OCI-LY1 (cell line): ENCODE data around the gene HSPA9.

Experiments used
- H2AFZ ChIP-seq: fragments of 200-600 bp; sonication (generic), shearing (Covaris generic); 2 replicates; pipeline ENCODE4 v1.6.0; 2014; ENCODE audit warnings: antibody characterized with exemption, mild to moderate bottlenecking, low read length
- H3F3A ChIP-seq: fragments of 200-600 bp; sonication (generic), shearing (Covaris generic); 2 replicates; pipeline ENCODE4 v1.6.0; 2014; ENCODE audit warnings: mild to moderate bottlenecking, antibody characterized with exemption, low read length, moderate library complexity; ENCODE audit not compliant: insufficient read depth
- H3K27ac ChIP-seq: fragments of 200-600 bp; sonication (generic); 2 replicates; pipeline ENCODE4 v1.5.1; 2014; ENCODE audit warnings: low read length, mixed run types, mild to moderate bottlenecking, low read depth; ENCODE audit not compliant: poor library complexity, severe bottlenecking
- H3K27me3 ChIP-seq: fragments of 200-600 bp; sonication (generic); 2 replicates; pipeline ENCODE4 v1.6.0; 2014; ENCODE audit warnings: antibody characterized with exemption, mild to moderate bottlenecking, low read length, moderate library complexity; ENCODE audit not compliant: insufficient read depth
- H3K36me3 ChIP-seq: fragments of 200-600 bp; sonication (generic); 2 replicates; pipeline ENCODE4 v1.6.1; 2014; ENCODE audit warnings: mild to moderate bottlenecking, antibody characterized with exemption, low read length, moderate library complexity, mixed read lengths; ENCODE audit not compliant: insufficient read depth
- H3K4me1 ChIP-seq: fragments of 200-600 bp; sonication (generic); 2 replicates; pipeline ENCODE4 v1.5.1; 2014; ENCODE audit warnings: mild to moderate bottlenecking, low read length, moderate library complexity; ENCODE audit not compliant: insufficient read depth, severe bottlenecking
- H3K4me2 ChIP-seq: fragments of 200-600 bp; sonication (generic), shearing (Covaris generic); 2 replicates; pipeline ENCODE4 v1.6.1; 2014; ENCODE audit warnings: low read length
- H3K4me3 ChIP-seq: fragments of 200-600 bp; sonication (generic); 2 replicates; pipeline ENCODE4 v1.5.1; 2014; ENCODE audit warnings: low read length, low read depth, mild to moderate bottlenecking, mixed read lengths; ENCODE audit not compliant: poor library complexity, severe bottlenecking
- H3K79me2 ChIP-seq: fragments of 200-600 bp; shearing (Covaris generic); 2 replicates; pipeline ENCODE4 v1.6.1; 2016; ENCODE audit warnings: mixed run types, low read length, mixed read lengths; ENCODE audit not compliant: insufficient read depth
- H3K9ac ChIP-seq: fragments of 200-600 bp; sonication (generic), shearing (Covaris generic); 2 replicates; pipeline ENCODE4 v1.6.1; 2014; ENCODE audit warnings: mild to moderate bottlenecking, low read length, mixed read lengths
- H3K9me2 ChIP-seq: fragments of 200-600 bp; sonication (generic), shearing (Covaris generic); 2 replicates; pipeline ENCODE4 v1.6.1; 2014; ENCODE audit warnings: low read depth, mild to moderate bottlenecking, low read length, mixed read lengths
- H3K9me3 ChIP-seq: fragments of 200-600 bp; shearing (Covaris generic); 2 replicates; pipeline ENCODE4 v1.6.1; 2014; ENCODE audit warnings: low read length, mixed read lengths
- H4K20me1 ChIP-seq: fragments of 200-600 bp; sonication (generic), shearing (Covaris generic); 2 replicates; pipeline ENCODE4 v1.6.0; 2016; ENCODE audit warnings: mild to moderate bottlenecking, low read length; ENCODE audit not compliant: insufficient read depth
- EZH2 ChIP-seq: fragments of 200-600 bp; sonication (generic), shearing (Covaris generic); IDR thresholded peaks from 2 replicates; pipeline ENCODE4 v1.8.0; 2017; ENCODE audit warnings: borderline replicate concordance, mixed run types, mild to moderate bottlenecking, antibody characterized with exemption, low read length, moderate library complexity, mixed read lengths
- TF ChIP-seq, protein P1 (sequence below): fragments of 200-600 bp; sonication (generic), shearing (Covaris generic); IDR thresholded peaks from 2 replicates; pipeline ENCODE4 v1.5.1; 2017; ENCODE audit warnings: mild to moderate bottlenecking, antibody characterized with exemption, low read length, moderate library complexity, mixed read lengths

Gene HSPA9

DNA sequence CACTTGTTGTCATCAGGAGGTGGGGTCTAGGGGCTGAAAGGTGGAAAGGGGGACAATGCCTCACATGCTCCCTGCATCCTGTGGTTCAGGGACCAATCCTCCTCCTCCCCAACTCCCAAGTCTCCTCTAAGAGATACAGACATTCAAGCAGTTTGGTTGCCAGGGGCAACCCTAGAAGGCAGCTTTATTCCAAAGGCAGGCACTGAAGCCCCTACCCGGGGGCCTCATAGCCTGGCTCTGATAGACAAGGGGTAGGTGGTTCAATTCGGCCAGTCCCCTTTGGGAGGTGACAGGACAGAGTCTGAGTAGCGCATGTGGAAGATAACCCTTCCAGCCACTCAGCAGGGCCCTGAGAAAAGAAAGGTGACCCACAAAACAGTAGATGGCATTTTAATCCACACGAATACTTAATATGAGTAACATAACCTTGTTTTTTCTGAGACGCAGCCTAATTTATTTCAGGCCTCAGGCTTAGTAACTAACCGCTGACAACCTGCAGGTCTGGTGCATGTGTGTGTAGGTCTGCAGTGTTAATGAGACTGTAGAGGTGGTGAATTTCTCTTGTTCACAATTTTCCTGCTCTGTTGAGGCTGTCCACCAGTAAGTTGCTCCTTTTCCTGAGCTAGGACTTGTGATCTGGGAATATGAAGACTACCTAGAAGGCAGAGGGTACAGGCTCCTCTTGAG lies 31.3 kb upstream of the HSPA9 start:
- Histone ChIP-seq H3K79me2 (no peaks in the 10 kb centered on the region), H3K4me3 (no peak overlapping the region), H3K9me2 (no peaks in the 10 kb centered on the region), H3K36me3 (no peaks in the 10 kb centered on the region), H3K27me3 (no peaks in the 10 kb centered on the region), H3F3A (no peaks in the 10 kb centered on the region), H4K20me1 (no peaks in the 10 kb centered on the region), H3K4me2 (no peak overlapping the region), H3K4me1 (no peaks in the 10 kb centered on the region), H3K9me3 (no peaks in the 10 kb centered on the region), H3K9ac (no peak overlapping the region), H3K27ac (no peak overlapping the region), H2AFZ (no peak overlapping the region)
- TF ChIP-seq EZH2, result no peak
- TF ChIP-seq, protein P1, sequence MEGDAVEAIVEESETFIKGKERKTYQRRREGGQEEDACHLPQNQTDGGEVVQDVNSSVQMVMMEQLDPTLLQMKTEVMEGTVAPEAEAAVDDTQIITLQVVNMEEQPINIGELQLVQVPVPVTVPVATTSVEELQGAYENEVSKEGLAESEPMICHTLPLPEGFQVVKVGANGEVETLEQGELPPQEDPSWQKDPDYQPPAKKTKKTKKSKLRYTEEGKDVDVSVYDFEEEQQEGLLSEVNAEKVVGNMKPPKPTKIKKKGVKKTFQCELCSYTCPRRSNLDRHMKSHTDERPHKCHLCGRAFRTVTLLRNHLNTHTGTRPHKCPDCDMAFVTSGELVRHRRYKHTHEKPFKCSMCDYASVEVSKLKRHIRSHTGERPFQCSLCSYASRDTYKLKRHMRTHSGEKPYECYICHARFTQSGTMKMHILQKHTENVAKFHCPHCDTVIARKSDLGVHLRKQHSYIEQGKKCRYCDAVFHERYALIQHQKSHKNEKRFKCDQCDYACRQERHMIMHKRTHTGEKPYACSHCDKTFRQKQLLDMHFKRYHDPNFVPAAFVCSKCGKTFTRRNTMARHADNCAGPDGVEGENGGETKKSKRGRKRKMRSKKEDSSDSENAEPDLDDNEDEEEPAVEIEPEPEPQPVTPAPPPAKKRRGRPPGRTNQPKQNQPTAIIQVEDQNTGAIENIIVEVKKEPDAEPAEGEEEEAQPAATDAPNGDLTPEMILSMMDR, result no peak

DNA sequence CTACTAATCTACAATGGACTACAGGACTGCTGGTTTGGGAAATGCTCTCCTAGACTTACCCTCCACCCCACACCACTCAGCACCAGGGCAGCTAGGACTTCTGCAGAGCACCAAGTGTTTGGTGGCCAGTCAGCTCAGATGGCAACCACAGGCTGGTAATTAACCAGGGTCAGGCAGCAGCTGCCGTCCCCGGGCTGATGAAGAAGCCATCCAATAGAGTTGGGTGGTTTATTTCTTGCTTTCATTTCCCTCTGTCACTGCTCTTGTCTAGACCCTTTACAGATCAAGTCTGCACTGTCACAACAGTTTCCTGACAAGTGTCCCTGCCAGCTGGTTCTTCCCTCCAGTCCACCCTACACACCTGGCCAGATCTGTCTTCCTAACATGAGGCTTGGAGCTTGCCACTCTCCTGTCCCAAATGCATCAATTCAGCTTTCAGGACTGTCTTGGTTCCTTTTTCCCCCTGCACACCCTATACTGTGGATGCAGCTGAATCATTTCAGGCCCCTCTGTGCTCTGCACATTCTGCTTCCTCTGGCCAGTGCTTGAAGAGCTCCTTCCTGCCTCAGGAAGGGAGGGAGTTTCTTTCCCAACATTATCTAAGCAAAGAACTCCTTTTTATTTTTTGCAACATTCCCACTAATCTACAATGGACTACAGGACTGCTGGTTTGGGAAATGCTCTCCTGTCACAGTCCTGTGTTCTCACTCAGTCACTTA lies 30.2 kb upstream of the HSPA9 start:
- H3K4me3 ChIP-seq, result no peak overlapping the region
- H3K4me1 ChIP-seq, result no peaks in the 10 kb centered on the region
- no peaks in the 10 kb centered on the region for H3K9me2 ChIP-seq
- H3F3A ChIP-seq, result no peaks in the 10 kb centered on the region
- H3K9ac ChIP-seq, result no peak overlapping the region
- no peaks in the 10 kb centered on the region for H4K20me1 ChIP-seq
- no peak overlapping the region for H3K4me2 ChIP-seq
- no peaks in the 10 kb centered on the region for H3K79me2 ChIP-seq
- no peak overlapping the region for H2AFZ ChIP-seq
- no peaks in the 10 kb centered on the region for H3K27me3 ChIP-seq
- H3K9me3 ChIP-seq, result no peaks in the 10 kb centered on the region
- H3K36me3 ChIP-seq, result no peaks in the 10 kb centered on the region
- H3K27ac ChIP-seq, result no peak overlapping the region
- TF ChIP-seq, protein P1, result no peak
- TF ChIP-seq EZH2, result no peak

DNA sequence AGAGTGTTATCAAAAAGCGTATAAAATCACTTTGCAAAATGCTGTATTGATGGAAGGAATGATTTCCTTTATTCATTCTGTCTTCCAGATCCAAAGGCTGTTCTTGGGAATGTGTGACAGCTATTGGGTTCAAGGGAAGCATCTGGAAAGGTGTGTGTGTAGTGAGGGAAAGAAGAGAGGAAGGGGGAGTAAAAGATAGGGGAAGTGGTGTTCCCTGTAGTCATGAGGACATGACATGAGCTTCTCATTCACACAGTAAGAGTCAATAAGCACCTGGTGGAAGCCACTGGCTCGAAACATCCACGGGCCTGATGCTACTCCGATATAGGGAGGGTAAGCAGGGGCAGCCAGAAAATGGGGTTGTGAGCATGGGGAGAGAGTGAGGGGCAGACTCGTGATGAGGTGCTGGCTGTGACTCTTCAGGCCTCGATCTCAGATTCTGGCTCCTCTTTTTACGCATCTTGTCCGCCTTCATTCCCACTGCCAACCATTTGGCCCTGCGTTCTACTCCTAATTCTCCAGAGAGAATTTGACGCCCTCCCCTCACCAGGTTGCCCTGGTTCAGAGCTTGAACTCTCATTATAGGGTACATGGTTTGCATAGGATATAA lies 29.1 kb upstream of the HSPA9 start:
- Histone ChIP-seq H3K27ac (no peak overlapping the region), H3K9me2 (no peaks in the 10 kb centered on the region), H3K79me2 (no peaks in the 10 kb centered on the region), H3K9ac (no peak overlapping the region), H3K9me3 (no peaks in the 10 kb centered on the region), H3K36me3 (no peaks in the 10 kb centered on the region), H3K4me2 (no peak overlapping the region), H3F3A (no peaks in the 10 kb centered on the region), H2AFZ (no peak overlapping the region), H4K20me1 (no peaks in the 10 kb centered on the region), H3K4me1 (no peaks in the 10 kb centered on the region), H3K4me3 (no peak overlapping the region), H3K27me3 (no peaks in the 10 kb centered on the region)
- no peak for TF ChIP-seq EZH2
- TF ChIP-seq, protein P1, result no peak
